HG02840 (cell line): Measurements from ENCODE around the gene SBK3.
"Not testable (repeated sequence)": the region's sequence is repeated elsewhere in the genome, so short reads cannot be mapped to it uniquely, and the experiment has no call there.

Source experiments
- ATAC-seq: cut with Tn5 transposase; IDR thresholded peaks from one replicate; pipeline ENCODE4 v1.9.1; 2021; ENCODE audit warnings: mild to moderate bottlenecking, moderate library complexity, moderate number of reproducible peaks; ENCODE audit not compliant: unreplicated experiment, low FRiP score

SBK3 gene, protein sequence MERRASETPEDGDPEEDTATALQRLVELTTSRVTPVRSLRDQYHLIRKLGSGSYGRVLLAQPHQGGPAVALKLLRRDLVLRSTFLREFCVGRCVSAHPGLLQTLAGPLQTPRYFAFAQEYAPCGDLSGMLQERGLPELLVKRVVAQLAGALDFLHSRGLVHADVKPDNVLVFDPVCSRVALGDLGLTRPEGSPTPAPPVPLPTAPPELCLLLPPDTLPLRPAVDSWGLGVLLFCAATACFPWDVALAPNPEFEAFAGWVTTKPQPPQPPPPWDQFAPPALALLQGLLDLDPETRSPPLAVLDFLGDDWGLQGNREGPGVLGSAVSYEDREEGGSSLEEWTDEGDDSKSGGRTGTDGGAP

DNA sequence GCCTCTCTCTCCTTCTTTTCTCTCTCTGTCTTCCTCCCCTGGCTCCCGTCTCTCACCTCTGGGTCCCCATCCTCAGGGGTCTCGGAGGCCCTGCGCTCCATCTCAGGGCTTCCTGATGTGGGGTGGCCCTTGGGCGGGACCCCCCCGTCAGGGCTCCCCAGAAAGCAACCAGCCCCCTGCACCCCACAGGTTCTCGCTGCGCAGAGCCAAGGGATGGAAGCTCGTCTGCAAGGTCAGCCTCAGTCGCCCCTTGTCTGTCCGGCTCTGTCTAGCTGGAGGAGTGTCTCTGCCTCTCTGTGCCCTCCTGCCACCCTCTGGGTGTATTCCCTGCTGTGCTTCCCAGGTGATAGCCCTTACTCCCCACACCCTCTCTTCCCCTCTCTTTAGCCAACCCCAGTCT lies at the start of gene SBK3:
SBK3 (minus strand) TSS at position 101 of the 400 bp plus-strand sequence; CDS start at position 101, 0 bp downstream.
- no peak for ATAC-seq

DNA sequence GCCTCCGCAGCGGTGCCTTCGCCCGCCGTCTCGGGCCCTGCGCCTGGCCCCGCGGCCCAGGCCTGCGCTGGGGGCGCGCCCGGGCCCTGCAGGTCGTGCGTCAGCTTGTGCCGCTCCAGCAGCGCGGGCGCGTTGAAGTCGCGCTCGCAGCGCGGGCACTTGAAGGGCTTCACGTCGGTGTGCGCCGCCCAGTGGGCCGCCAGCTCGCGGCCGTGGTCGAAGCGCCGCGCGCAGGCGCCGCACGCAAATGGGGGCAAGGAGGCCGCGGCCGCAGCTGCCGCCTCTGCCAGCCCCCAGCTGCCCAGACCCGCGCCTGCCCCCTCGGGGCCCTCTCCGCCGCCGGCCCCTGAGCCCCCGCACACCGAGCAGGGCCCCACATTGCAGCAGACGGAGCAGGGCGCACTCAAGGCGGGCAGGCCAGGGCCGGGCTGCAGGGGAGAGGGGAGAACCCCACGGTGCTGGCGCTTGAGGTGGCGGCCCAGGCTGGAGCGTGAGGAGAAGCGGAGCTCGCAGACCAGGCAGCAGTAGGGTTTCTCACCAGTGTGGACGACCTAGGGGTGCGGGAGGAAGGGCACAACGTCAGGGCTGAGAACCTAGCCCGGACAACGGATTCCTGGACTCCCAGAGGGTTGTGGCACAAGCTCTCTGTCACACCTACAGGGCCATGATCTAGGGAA lies 47.9 kb upstream of the SBK3 start:
- ATAC-seq = no peak

DNA sequence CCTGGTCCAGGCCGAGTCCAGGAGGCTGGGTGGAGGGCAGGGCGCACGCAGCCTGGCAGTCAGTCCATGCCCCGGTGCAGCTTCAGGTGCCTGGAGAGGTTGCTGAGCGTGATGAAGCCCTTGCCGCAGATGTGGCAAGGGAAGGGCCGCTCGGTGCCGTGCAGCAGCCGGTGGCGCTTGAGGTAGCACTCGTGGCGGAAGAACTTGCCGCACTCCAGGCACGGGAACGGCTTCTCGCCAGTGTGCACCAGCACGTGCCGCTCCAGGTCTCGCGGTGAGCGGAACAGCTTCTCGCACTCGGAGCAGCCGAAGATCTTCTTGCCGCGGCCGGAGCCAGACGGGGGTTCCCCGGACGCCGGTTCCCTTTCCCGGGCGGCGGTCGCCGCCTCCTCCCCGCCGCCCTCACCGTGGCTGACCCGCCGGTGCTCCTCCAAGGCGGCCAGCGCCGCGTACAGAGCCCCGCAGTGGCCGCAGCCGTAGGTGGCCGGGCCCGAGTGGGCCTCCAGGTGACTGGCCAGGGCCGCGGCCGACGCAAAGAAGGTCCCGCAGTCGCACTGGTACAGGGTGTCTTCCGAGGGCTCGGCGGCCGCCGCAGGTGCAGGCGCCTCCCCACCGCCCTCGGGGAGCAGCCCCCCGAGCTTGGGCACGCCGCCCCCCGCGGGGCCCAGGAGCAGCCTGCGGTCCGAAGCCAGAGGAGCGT lies 47.2 kb upstream of the SBK3 start:
- ATAC-seq = no peak

DNA sequence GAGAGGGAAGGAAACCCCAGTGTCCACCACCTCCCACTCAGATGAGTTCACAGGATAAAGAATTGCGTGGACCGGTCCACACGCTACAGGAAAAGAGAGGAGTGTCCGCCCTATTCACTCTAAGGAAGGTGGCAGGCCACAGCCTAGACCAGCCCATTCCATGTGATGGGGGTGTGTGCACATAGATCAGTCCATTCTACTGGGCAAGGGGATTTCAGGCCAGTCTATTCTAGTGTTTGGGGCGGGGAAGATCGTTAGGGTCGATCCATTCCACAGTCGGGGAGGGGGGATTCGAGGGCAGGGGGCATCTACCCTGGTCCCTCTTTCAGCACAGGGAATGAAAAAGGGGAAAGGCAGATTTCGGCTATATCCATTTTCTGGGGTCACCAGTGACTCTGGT lies 46.2 kb upstream of the SBK3 start:
- ATAC-seq = no peak

DNA sequence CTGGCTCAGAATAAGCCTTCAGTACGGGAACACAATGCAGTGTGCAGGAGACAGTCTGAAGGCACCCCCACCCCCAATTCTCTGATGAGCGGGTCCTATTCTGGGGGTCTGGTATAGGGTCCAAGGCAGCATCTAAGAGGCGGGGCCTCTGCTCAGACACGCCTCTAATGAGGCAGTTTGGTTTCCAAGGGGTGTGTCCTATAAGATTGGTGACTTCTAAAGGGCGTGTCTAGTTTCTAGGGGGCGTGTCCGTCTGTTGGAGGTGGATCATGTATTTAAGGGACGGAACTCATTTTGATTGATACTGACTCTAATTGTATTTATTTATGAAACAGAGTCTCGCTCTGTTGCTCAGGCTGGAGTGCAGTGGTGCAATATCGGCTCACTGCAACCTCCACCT lies 45.3 kb upstream of the SBK3 start:
- no peak for ATAC-seq

DNA sequence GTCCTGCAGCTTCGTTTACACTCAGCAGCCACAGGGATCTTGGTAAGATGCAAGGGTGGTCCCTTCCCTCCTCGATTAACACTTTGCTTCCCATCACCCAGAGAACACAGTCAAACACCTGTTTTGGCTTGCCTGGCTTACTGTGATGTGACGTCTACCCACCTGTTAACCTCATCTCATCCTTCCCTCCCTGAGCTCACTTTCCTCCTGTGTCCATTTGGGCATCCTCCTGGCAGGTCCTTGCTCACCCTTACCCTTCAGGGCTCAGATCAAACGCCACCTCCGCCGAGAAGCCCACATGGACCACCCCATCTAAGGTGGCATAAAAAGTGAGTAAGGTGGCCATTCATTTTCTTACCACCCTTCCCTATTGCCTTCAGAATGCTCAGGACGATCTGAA lies 44.8 kb upstream of the SBK3 start:
- no peak for ATAC-seq

DNA sequence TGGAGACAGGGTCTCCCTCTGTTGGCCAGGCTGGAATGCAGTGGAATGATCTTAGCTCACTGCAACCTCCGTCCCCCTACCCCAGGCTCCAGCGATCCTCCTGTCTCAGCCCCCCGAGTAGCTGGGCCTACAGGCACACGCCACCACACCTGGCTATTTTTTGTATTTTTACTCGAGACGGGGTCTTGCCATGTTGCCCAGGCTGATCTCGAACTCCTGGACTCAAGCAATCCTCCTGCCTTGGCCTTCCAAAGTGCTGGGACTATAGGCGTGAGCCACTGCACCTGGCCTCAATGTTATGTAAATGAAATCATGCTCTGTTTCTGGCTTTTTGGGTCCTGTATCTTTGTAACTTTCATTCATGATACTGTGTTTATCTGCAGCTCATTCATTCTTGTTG lies 43.4 kb upstream of the SBK3 start:
- ATAC-seq = no peak

DNA sequence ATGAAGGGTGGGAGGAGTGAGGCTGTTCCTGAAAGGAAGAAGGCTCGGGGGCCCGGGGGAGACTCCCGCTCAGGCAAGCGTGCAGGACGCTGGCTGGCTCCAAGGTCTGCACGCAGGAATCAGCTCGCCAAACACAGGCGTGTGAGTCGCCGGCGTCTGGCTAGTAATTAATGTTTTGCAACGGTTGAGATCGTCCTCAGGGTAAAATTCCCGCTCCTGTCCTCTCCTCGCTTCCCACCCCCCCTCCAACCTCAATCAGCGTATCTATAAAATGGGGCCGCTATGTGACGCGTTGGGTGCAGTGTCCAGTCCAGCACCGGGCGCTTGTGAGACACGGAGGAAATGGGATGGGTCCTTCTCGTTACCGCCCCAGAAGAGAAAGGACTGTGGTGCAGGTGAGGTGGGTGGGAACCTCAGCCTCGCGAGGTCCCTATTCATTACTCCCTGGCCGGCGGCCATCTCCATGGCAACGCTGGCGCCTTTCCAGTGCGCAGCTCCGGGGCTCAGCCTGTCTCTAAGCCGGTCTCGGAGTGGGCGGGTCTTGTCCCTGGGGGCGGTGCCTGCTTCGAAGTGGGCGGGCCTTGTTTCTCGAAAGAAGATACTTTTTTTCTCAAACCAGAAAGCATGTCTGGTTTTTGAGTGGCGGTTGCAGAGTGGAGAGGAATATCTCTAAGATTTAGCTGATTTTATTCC lies 41.8 kb upstream of the SBK3 start:
- no peak for ATAC-seq

DNA sequence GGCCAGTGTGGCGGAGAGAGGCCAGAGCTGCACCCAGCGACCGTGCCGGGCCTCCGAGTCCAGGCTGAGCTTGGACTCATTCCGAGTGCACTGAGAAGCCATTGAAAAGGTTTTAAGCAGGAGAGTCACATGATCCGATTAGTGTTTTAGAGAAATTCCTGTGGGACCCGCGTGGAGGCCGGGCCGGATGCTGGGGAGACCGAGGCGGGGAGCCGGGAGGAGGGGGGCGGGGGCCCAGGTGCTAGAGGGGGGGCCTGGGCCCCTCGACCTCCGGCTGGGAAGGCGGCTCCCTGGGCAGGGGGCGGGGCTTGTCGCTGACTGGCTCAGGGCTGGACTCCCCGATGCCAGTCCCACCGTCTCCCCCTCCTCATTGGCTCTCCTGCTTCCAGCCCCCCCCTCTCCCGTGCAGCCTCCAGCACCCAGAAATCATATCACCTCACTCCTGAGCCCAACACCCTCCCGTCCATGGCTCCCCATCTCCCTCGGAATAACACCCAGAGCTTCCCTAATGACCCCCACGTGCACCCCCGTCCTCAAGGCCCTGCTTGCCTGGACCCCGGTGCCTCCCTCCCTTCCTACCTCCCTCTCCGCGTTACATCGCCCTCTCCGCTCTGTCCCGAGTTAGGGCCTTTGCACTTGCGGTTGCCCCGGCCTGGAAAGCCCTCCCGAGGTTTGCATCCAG lies 40.5 kb upstream of the SBK3 start:
- ATAC-seq = no peak

DNA sequence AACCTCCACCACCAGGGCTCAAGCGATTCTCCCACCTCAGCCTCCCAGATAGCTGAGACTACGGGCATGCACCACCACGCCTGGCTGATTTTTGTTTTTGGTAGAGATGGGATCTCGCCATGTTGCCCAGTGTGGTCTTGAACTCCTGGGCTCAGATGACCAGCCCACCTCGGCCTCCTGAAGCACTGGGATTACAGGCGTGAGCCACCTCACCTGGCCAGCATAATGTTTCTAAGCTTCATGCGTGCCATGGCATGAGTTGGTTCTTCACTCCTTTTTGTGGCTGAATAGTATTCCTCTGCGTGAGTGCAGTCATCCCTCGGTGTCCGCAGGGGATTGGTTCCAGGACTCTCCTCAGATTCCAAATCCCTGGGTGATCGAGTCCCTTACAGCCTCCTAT lies 39.5 kb upstream of the SBK3 start:
- ATAC-seq = no peak

DNA sequence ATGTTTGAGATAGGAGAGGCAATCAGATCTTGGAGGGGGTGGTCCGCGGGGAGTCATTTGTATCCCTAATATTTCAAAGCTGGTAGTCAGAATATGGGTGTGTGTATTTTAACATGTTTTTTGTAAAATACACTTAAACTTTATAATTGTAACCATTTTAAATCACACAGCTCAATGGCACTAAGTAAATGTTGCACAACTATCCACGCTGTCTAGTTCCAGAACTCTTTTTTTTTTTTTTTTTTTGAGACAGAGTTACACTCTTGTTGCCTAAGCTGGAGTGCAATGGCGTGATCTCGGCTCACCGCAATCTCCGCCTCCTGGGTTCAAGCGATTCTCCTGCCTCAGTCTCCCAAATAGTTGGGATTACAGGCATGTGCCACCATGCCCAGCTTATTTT lies 38.6 kb upstream of the SBK3 start:
- not testable (repeated sequence) for ATAC-seq

DNA sequence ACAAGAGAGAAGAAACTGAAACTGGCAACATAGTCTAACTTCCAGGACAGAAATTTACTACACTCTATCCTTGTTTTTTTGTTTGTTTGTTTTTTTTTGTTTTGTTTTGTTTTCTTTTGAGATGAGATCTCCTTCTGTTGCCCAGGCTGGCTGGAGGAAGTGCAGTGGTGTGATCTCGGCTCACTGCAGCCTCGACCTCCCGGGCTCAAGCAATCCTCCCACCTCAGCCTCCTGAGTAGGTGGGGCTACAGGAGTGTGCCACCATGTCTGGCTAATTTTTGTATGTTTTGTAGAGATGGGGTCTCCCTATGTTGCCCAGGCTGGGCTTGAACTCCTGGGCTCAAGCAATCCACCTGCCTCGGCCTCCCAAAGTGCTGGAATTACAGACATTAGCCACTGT lies 36.9 kb upstream of the SBK3 start:
- ATAC-seq = not testable (repeated sequence)

DNA sequence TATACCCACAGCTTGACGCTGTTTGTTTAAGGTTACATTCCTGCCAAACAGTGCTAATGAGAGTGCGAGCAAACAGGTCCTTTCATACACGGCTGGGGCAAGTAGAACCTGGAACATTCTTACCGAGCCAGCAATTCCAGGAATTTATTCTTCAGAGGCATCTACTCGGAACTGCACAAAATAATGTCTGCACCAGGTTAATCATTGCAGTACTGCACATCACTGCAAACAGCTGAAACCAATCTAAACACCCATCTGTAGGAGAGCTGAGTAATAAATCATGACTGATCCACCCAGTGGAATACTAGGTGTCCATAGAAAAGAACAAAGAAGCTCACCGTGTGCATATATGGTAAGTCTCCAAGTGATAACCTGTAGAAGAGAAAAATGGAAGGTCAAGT lies 36.5 kb upstream of the SBK3 start:
- no peak for ATAC-seq

DNA sequence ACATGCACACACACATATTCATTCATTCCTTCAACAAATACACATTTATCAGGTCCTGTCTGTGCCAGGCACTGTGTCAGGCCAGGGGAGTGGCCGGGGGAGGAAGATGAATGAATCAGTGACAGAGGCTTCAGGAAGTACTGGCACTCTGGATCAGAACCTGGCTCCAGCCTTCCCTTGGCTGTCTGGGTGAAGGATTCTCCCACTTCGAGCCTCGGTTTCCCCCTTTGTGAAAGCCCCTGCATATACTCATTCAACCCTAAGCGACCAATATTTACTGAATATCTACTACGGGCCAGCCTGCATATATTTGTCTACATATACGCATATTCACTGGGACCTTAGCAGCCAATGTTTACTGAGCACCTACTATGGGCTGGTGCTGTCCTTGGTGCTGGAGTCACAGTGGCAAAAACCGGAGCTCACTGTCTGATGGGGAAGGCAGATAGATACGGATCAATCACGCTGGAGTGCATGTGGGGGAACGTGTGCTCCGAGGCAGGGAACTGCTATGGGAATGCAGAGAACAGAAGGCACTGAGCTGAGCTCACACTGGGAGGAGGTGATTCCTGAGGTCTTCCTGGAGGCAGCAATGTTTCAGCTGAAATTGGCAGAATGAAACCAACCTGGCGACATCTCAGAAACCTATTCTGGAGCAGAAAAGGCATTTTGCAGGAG lies 35.9 kb upstream of the SBK3 start:
- ATAC-seq = no peak

DNA sequence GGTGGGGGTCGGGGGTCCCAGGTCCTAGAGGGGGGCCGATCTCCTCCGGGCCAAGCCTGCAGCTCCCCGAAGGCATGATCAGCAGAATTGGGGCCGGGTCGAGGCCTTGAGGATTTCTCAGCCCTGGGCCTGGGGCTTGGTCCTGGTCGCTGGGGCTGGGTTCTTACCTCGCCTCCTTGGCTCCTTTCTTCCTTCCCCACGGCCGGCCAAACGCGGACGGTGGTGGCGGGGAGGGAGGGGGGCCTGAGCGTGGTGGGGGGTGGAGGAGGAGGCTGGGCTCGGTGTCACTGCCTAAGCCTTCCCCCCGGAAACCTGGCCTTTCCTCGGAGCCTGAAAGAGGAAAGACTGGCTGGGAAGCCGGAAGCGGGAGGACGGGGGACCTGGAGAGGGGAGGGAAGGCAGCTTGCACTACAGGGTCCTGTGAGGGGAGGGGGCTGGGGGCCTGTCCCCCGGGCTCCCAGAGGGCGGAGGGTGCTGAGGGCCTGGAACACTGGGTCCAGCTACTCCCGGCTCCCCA lies 35.3 kb upstream of the SBK3 start, which contains the start of gene ZNF579:
ZNF579 (minus strand) TSS at position 221 of the 517 bp plus-strand sequence. CDS start 1,209 bp downstream, outside the sequence.
- ATAC-seq = peak; percentile 58

DNA sequence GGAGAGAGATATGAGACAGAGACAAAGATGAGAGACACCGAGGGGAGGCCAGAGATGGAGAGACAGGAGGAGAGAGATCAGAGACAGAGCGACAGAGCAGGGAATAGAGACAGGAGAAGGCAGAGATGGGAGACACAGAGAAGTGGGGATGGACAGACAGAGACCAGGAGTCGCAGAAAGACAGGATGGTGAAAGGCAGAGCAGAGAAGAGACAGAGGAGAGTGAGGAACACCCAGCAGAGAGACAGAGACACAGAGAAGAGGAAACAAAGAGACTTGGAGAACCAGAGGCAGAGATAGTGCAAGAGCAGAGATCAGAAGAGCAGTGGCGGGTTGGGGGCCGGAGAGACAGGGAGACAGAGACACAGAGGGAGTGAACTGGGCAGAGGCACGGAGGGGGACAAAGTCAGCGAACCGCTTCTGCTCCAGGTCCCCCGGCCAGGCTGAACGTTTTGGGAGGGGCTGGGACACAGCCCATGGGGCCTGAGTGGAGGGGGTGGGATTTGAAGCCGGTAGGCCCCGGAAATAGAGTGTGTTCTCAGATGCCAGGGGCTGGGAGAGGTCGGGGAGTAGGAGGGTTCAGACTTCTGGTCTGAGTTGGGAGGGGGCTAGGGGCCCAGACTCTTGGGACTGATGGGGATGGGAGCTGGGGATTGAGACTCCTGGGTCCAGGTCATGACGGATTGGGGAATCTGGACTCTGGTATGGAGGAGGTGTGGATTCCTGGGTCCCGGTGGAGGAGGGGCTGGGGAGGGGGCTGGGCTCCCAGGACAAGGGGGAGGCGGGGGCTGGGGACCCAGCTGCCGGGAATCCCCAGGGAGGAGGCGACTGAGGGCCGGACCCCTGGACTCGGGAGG lies 34.7 kb upstream of the SBK3 start:
- no peak for ATAC-seq

DNA sequence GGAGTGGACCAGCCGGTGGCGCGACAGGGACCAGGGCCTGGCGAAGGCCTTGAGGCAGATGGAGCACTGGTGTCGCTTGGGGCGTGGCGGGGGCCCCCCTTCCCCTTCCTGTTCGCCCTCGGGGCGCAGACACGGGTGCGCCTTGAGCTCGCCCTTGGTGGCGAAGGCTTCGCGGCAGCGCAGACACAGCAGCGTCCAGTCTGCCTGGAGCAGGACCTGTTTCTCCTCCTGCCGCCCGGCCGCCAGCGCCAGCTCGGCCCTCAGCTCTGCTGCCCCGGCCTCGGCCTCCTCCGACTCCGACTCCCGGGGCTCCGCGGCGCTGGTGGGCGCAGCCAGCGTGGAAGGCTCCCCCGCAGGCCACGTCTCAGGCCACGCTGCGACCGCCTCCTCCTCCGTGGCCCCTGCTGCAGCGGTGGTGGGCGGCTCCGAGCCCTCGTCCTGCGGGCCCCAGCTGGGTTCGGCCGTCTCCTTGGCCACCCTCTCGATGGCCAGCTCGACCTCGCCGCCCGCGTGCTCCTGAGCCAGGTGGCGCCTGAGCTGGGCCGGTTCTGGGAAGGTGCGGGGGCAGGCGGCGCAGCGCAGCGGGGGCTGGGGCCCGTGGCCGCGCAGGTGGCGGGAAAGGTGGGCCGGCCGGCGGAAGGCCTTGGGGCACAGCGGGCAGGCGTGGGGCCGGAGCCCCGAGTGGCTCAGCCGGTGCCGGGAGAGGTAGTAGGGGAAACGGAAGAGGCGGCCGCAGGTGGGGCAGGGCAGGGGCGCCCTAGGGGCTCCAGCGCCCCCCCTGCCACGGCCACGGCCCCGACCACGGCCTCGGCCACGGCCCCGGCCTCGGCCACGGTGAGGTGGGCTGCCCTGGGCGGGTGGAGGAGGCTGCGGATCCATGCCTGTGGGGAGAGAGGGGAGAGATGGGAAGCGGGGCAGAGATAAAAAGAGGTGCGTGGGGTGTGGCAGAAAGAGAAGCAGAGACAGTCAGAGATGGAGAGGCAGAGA lies 33.7 kb upstream of the SBK3 start:
- ATAC-seq = no peak
